ENCODE results near the gene RCOR1. TPM values are rescaled to one million over a fixed set of nuclear protein-coding genes. Genes with fewer than 3 reads are reported as not detected.
A peak's percentile ranks its signal among the peaks of the same experiment; 100 is the strongest.

RCOR1 gene
- total RNA-seq, 2 donors from 2014 or later, result 8.4 to 8.7 TPM

DNA sequence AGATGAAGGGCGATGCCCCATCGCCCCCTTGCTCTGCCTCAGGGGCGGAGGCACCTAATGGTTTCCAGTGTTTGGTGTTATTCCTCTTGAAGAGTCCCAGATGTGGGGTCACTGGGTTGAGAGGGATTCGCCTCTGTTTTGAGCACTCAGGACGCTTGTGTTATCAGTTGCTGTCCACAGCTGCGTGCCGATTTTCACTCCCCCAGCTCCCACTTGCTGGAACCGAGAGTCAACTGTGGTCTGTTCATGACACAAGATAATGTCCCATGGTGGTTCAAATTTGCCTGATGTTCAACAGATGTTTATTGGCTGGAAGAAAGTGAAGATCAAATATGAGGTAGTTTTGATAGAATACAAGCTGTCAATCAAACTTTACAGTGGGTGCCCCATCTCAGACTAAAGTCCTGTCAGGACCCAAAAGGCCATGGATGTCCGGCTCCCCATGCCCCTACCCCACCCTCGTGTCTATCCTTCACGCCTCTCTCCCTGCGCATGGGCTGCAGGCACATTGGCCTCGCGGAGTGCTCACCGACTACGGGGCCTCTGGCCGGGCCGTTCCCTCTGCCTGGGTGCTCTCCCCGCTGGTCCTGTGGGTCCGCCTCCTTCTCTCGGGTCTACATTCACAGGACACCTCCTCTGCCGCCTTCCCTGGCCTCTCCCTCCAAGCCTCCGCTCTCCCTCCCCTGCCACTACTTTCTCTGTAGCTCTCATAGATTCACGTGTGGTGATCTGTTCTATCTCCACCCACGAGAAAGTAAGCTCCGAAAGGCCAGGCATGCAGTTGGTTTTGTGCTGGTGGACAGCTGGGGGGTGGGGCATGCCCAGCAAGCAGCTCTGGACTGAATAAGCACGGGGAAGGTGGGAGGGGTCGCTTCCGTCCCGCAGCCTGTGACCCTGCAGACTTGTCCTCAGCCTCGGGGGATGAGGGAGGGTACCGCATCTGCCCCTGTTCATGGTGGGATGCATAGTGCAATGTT lies 178.0 kb downstream of the RCOR1 start:
- no peak overlapping the region for H3K4me3 ChIP-seq
- peaks cover 0 to 4% of the 10 kb centered on the region in 2 donors for H3K4me1 ChIP-seq
- no peaks in the 10 kb centered on the region for H3K27me3 ChIP-seq
- no peaks in the 10 kb centered on the region for H3K36me3 ChIP-seq
- no peaks in the 10 kb centered on the region for H3K9me3 ChIP-seq
- no peak for DNase-seq (ENCODE audit: low spot score)
- TF ChIP-seq, protein P1, sequence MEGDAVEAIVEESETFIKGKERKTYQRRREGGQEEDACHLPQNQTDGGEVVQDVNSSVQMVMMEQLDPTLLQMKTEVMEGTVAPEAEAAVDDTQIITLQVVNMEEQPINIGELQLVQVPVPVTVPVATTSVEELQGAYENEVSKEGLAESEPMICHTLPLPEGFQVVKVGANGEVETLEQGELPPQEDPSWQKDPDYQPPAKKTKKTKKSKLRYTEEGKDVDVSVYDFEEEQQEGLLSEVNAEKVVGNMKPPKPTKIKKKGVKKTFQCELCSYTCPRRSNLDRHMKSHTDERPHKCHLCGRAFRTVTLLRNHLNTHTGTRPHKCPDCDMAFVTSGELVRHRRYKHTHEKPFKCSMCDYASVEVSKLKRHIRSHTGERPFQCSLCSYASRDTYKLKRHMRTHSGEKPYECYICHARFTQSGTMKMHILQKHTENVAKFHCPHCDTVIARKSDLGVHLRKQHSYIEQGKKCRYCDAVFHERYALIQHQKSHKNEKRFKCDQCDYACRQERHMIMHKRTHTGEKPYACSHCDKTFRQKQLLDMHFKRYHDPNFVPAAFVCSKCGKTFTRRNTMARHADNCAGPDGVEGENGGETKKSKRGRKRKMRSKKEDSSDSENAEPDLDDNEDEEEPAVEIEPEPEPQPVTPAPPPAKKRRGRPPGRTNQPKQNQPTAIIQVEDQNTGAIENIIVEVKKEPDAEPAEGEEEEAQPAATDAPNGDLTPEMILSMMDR (IDR thresholded peaks at IDR 0.05), result no peak
- no peak overlapping the region for H3K27ac ChIP-seq

- no peaks in the 10 kb centered on the region for H3K9me3 ChIP-seq
- no peak overlapping the region for H3K27ac ChIP-seq
- no peak for DNase-seq (ENCODE audit: low spot score)
- H3K4me1 ChIP-seq, result peaks cover 0 to 4% of the 10 kb centered on the region in 2 donors
- no peaks in the 10 kb centered on the region for H3K36me3 ChIP-seq
- no peaks in the 10 kb centered on the region for H3K27me3 ChIP-seq
- TF ChIP-seq, protein P1 (IDR thresholded peaks at IDR 0.05), result no peak
- no peak overlapping the region for H3K4me3 ChIP-seq
Measured at GRCh38 chr14:102771144-102771543, 178.7 kb downstream of the RCOR1 start.

- Histone ChIP-seq H3K9me3 (no peaks in the 10 kb centered on the region), H3K4me1 (peaks cover 0 to 9% of the 10 kb centered on the region in 2 donors), H3K4me3 (no peak overlapping the region), H3K36me3 (no peaks in the 10 kb centered on the region), H3K27ac (no peak overlapping the region), H3K27me3 (no peaks in the 10 kb centered on the region)
- no peak for DNase-seq (ENCODE audit: low spot score)
- TF ChIP-seq, protein P1 (IDR thresholded peaks at IDR 0.05), result no peak
Measured at GRCh38 chr14:102772781-102773570, 180.5 kb downstream of the RCOR1 start.

DNA sequence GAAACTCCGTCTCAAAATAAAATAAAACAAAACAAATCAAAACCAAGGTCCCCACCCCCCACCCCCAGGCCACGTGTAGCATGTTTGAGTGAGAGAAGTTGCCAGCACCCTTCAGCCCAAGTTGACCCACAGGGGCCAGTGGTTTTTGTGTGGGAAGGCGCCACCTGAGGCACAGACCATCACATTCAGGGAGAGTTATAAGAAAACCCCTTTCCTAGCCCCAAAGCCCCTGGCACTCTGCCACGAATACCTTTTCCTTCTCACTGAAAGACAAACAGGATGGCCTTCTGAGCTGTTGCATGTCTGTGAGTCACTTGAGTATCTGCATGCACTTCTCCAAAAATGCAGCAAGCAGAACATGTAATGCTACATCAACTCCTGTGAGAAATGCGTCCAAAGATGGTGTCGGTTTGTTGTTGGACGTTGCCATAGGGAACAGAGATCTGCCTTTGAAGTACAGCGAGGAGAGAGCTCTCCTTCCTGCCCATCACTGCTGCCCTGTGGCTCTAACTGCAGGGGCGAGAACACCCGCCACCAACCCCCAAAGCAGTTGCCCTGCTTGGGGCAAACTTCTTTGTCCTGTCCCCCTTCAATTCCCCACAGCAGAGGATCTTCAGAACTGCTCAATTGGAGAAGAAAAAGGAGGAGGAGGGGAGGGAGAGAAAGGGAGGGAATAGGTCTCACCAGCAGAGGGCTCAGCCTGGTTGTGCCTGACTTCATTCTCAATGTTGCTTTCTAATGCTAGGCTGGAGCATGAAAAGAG lies 182.1 kb downstream of the RCOR1 start:
- H3K9me3 ChIP-seq, result no peaks in the 10 kb centered on the region
- no peaks in the 10 kb centered on the region for H3K36me3 ChIP-seq
- H3K4me3 ChIP-seq, result no peak overlapping the region
- H3K4me1 ChIP-seq, result peaks cover 0 to 21% of the 10 kb centered on the region in 2 donors
- TF ChIP-seq, protein P1 (IDR thresholded peaks at IDR 0.05), result peak; percentile 47 to 77
- no peaks in the 10 kb centered on the region for H3K27me3 ChIP-seq
- H3K27ac ChIP-seq, result no peak overlapping the region
- peak; percentile 68 for DNase-seq (ENCODE audit: low spot score)

Measured in right atrium auricular region (tissue), 2 donors.